ENCODE results near the gene LAMA3.

- TF ChIP-seq, protein P1, sequence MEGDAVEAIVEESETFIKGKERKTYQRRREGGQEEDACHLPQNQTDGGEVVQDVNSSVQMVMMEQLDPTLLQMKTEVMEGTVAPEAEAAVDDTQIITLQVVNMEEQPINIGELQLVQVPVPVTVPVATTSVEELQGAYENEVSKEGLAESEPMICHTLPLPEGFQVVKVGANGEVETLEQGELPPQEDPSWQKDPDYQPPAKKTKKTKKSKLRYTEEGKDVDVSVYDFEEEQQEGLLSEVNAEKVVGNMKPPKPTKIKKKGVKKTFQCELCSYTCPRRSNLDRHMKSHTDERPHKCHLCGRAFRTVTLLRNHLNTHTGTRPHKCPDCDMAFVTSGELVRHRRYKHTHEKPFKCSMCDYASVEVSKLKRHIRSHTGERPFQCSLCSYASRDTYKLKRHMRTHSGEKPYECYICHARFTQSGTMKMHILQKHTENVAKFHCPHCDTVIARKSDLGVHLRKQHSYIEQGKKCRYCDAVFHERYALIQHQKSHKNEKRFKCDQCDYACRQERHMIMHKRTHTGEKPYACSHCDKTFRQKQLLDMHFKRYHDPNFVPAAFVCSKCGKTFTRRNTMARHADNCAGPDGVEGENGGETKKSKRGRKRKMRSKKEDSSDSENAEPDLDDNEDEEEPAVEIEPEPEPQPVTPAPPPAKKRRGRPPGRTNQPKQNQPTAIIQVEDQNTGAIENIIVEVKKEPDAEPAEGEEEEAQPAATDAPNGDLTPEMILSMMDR (IDR thresholded peaks at IDR 0.05) = no peak
- TF ChIP-seq, protein P2, sequence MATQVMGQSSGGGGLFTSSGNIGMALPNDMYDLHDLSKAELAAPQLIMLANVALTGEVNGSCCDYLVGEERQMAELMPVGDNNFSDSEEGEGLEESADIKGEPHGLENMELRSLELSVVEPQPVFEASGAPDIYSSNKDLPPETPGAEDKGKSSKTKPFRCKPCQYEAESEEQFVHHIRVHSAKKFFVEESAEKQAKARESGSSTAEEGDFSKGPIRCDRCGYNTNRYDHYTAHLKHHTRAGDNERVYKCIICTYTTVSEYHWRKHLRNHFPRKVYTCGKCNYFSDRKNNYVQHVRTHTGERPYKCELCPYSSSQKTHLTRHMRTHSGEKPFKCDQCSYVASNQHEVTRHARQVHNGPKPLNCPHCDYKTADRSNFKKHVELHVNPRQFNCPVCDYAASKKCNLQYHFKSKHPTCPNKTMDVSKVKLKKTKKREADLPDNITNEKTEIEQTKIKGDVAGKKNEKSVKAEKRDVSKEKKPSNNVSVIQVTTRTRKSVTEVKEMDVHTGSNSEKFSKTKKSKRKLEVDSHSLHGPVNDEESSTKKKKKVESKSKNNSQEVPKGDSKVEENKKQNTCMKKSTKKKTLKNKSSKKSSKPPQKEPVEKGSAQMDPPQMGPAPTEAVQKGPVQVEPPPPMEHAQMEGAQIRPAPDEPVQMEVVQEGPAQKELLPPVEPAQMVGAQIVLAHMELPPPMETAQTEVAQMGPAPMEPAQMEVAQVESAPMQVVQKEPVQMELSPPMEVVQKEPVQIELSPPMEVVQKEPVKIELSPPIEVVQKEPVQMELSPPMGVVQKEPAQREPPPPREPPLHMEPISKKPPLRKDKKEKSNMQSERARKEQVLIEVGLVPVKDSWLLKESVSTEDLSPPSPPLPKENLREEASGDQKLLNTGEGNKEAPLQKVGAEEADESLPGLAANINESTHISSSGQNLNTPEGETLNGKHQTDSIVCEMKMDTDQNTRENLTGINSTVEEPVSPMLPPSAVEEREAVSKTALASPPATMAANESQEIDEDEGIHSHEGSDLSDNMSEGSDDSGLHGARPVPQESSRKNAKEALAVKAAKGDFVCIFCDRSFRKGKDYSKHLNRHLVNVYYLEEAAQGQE (IDR thresholded peaks at IDR 0.05; ENCODE audit: insufficient read depth in 1 of 2, low read depth in 2 of 2, low read length in 1 of 2) = no peak
- TF ChIP-seq POLR2AphosphoS5 (IDR thresholded peaks at IDR 0.05; ENCODE audit: low read depth, low read length) (no peak), TCF7L2 (IDR thresholded peaks at IDR 0.05; ENCODE audit: low read depth, low read length) (no peak)
These were observed 262.0 kb downstream of the LAMA3 start for GRCh38 chr18:23951206-23951605.

Data from Panc1 (cell line).